ENCODE data around the gene TYROBP. TPM values are rescaled to one million over a fixed set of nuclear protein-coding genes. Genes with fewer than 3 reads are reported as not detected.

Gene TYROBP
- total RNA-seq, 4 donors from 2014 or later: 47.1 to 145 (median 50.7) TPM

DNA sequence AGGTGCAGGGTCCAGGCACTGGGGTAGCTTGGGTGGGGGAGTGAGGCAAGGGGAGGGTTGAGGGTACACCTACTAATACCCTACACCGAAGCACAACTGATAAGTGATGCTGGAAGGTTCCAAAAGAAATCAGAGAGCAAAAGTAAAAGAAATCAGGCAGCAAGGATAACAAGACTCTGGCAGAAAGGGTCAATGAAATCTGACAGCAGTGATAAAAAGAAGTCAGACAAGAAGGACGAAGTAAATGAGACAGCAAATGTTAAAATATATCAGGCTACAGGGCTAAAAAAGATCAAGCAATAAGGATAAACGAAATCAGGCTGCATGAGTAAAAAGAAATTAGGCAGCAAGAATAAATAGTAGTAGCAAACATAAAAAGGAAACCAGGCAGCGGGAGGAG, 32.7 kb upstream of the TYROBP start:
- 76% methylated on average over 4 of the region's 4 CpGs for WGBS
- H3K4me1 ChIP-seq: peaks cover 12 to 31% (median 29%) of the 10 kb centered on the region in 4 donors
- no peak overlapping the region for H3K4me3 ChIP-seq
- no peak for DNase-seq (ENCODE audit: extremely low spot score)
- peaks cover 21 to 61% (median 44%) of the 10 kb centered on the region in 4 donors for H3K36me3 ChIP-seq
- intact Hi-C loops (cut with DNase I): no loop called here
- H3K27ac ChIP-seq (replicated peaks in 1 of 4): no peak overlapping the region
- H3K9me3 ChIP-seq: no peaks in the 10 kb centered on the region
- no peaks in the 10 kb centered on the region for H3K27me3 ChIP-seq
- TF ChIP-seq POLR2AphosphoS5 (IDR thresholded peaks at IDR 0.05) (no peak), POLR2A (IDR thresholded peaks at IDR 0.05; ENCODE audit: low read depth) (no peak)

DNA sequence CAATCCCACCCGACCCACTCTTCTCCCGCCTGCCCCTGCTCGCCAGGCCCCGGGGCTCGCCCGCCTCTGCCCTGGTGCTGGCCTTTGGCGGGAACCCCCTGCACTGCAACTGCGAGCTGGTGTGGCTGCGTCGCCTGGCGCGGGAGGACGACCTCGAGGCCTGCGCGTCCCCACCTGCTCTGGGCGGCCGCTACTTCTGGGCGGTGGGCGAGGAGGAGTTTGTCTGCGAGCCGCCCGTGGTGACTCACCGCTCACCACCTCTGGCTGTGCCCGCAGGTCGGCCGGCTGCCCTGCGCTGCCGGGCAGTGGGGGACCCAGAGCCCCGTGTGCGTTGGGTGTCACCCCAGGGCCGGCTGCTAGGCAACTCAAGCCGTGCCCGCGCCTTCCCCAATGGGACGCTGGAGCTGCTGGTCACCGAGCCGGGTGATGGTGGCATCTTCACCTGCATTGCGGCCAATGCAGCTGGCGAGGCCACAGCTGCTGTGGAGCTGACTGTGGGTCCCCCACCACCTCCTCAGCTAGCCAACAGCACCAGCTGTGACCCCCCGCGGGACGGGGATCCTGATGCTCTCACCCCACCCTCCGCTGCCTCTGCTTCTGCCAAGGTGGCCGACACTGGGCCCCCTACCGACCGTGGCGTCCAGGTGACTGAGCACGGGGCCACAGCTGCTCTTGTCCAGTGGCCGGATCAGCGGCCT, 32.1 kb upstream of the TYROBP start:
- TF ChIP-seq EP300 (IDR thresholded peaks at IDR 0.05) (no peak), POLR2AphosphoS5 (IDR thresholded peaks at IDR 0.05) (no peak), POLR2A (IDR thresholded peaks at IDR 0.05; ENCODE audit: low read depth) (no peak)
- TF ChIP-seq, protein P1, sequence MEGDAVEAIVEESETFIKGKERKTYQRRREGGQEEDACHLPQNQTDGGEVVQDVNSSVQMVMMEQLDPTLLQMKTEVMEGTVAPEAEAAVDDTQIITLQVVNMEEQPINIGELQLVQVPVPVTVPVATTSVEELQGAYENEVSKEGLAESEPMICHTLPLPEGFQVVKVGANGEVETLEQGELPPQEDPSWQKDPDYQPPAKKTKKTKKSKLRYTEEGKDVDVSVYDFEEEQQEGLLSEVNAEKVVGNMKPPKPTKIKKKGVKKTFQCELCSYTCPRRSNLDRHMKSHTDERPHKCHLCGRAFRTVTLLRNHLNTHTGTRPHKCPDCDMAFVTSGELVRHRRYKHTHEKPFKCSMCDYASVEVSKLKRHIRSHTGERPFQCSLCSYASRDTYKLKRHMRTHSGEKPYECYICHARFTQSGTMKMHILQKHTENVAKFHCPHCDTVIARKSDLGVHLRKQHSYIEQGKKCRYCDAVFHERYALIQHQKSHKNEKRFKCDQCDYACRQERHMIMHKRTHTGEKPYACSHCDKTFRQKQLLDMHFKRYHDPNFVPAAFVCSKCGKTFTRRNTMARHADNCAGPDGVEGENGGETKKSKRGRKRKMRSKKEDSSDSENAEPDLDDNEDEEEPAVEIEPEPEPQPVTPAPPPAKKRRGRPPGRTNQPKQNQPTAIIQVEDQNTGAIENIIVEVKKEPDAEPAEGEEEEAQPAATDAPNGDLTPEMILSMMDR (IDR thresholded peaks at IDR 0.05): no peak
- Histone ChIP-seq H3K36me3 (peaks cover 21 to 59% (median 43%) of the 10 kb centered on the region in 4 donors), H3K27ac (replicated peaks in 1 of 4) (no peak overlapping the region), H3K27me3 (no peaks in the 10 kb centered on the region), H3K4me3 (no peak overlapping the region), H3K4me1 (peaks cover 18 to 37% (median 35%) of the 10 kb centered on the region in 4 donors), H3K9me3 (no peaks in the 10 kb centered on the region)
- intact Hi-C loops (cut with DNase I): no loop called here
- 94% methylated on average over 14 of the region's 51 CpGs for WGBS
- no peak for DNase-seq (ENCODE audit: extremely low spot score)

DNA sequence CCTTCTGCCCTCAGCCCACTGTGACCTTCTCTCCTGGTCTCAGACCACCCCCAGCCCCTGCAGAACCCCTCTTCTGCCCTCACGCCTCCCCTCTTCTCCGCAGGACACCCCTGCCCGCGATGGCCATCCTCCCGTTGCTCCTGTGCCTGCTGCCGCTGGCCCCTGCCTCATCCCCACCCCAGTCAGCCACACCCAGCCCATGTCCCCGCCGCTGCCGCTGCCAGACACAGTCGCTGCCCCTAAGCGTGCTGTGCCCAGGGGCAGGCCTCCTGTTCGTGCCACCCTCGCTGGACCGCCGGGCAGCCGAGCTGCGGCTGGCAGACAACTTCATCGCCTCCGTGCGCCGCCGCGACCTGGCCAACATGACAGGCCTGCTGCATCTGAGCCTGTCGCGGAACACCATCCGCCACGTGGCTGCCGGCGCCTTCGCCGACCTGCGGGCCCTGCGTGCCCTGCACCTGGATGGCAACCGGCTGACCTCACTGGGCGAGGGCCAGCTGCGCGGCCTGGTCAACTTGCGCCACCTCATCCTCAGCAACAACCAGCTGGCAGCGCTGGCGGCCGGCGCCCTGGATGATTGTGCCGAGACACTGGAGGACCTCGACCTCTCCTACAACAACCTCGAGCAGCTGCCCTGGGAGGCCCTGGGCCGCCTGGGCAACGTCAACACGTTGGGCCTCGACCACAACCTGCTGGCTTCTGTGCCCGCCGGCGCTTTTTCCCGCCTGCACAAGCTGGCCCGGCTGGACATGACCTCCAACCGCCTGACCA, 31.4 kb upstream of the TYROBP start:
- Histone ChIP-seq H3K27ac (replicated peaks in 1 of 4) (no peak overlapping the region), H3K36me3 (peaks cover 18 to 52% (median 36%) of the 10 kb centered on the region in 4 donors), H3K4me3 (no peak overlapping the region), H3K9me3 (no peaks in the 10 kb centered on the region), H3K27me3 (no peaks in the 10 kb centered on the region), H3K4me1 (peaks cover 20 to 41% (median 38%) of the 10 kb centered on the region in 4 donors)
- no peak for DNase-seq (ENCODE audit: extremely low spot score)
- intact Hi-C loops (cut with DNase I): no loop called here
- 94% methylated on average over 48 of the region's 55 CpGs for WGBS
- no peak for TF ChIP-seq POLR2A (IDR thresholded peaks at IDR 0.05; ENCODE audit: low read depth)
- TF ChIP-seq EP300 (IDR thresholded peaks at IDR 0.05): no peak
- TF ChIP-seq, protein P1 (IDR thresholded peaks at IDR 0.05): no peak
- no peak for TF ChIP-seq POLR2AphosphoS5 (IDR thresholded peaks at IDR 0.05)

DNA sequence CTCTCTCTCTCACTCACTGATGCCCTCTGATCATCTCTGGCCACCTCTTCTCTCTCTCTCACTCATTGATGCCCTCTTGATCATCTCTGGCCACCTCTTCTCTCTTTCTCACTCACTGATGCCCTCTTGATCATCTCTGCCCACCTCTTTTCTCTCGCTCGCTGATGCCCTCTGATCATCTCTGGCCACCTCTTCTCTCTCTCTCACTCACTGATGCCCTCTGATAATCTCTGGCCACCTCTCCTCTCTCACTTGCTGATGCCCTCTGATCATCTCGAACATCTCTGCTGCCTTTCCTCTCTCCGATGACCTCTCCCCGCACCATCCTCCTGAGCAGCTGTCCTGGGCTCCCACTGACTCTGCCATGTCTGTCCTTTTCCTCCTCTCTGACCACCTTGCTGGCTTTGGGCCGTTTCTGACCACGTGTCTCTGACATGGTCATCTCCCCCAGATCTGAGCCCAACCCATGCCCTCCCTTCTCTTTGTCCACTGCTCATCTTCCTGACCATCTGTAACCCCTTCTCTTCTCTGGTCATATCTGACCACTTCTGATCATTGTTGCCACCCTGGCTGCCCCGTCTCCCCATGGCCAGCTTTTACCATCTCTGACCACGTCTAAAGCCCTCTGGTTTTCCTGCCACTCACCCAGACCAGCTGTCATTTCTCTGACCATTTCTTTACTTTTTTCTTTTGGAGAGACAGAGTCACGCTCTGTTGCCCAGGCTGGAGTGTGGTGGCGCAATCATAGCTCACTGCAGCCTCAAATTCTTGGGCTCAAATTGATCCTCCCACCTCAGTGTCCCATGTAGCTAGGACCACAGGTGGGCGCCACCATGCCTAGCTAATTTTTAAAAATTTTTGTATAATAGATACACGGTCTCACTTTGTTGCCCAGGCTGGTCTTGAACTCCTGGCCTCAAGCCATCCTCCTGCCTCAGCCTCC, 30.5 kb upstream of the TYROBP start:
- H3K4me3 ChIP-seq: peak overlapping the region; percentile 71 to 87 (median 81)
- no peak overlapping the region for H3K27ac ChIP-seq (replicated peaks in 1 of 4)
- intact Hi-C loops (cut with DNase I): no loop called here
- TF ChIP-seq POLR2AphosphoS5 (IDR thresholded peaks at IDR 0.05) (no peak), EP300 (IDR thresholded peaks at IDR 0.05) (no peak), POLR2A (IDR thresholded peaks at IDR 0.05; ENCODE audit: low read depth) (no peak)
- TF ChIP-seq, protein P1 (IDR thresholded peaks at IDR 0.05): no peak
- DNase-seq (ENCODE audit: extremely low spot score): no peak
- WGBS: 80% methylated on average over 13 of the region's 13 CpGs
- peaks cover 16 to 45% (median 29%) of the 10 kb centered on the region in 4 donors for H3K36me3 ChIP-seq
- no peaks in the 10 kb centered on the region for H3K27me3 ChIP-seq
- H3K4me1 ChIP-seq: peaks cover 20 to 41% (median 38%) of the 10 kb centered on the region in 4 donors
- no peaks in the 10 kb centered on the region for H3K9me3 ChIP-seq
